HG03432 (cell line): ENCODE results near the gene AASS.

Experiments used
- ATAC-seq: cut with Tn5 transposase; IDR thresholded peaks from one replicate; pipeline ENCODE4 v1.9.1; 2021; ENCODE audit warnings: mild to moderate bottlenecking, moderate library complexity; ENCODE audit not compliant: unreplicated experiment

Gene AASS

GRCh38 chr7:122054393-122054792, 89.7 kb downstream of the AASS start:
- ATAC-seq: no peak

GRCh38 chr7:122046402-122046801, 97.6 kb downstream of the AASS start:
- ATAC-seq: no peak

- no peak for ATAC-seq
Measured at GRCh38 chr7:122040147-122040546, 103.9 kb downstream of the AASS start.

GRCh38 chr7:122038904-122039303, 105.1 kb downstream of the AASS start:
- ATAC-seq: peak; percentile 45

- ATAC-seq: no peak
Measured at GRCh38 chr7:122038134-122038533, 105.9 kb downstream of the AASS start.

- ATAC-seq: no peak
Measured at GRCh38 chr7:122035876-122036275, 108.2 kb downstream of the AASS start.

GRCh38 chr7:122033641-122034040, 110.4 kb downstream of the AASS start:
- no peak for ATAC-seq

GRCh38 chr7:122027058-122027457, 117.0 kb downstream of the AASS start:
- no peak for ATAC-seq
